Astrocyte of the cerebellum (primary cell): ENCODE results near the gene ETFA.

Experiments
- DNase-seq: peaks from one replicate; pipeline ENCODE4 v3.0.0-alpha.2; 2011; ENCODE audit warnings: low read depth
- H3K4me3 ChIP-seq: 2 replicates; pipeline ENCODE4 v1.5.1; 2011; ENCODE audit warnings: mild to moderate bottlenecking, low read depth, low read length, moderate library complexity
- in situ Hi-C: cut with HindIII; loops from 2 replicates; pipeline ENCODE4 v1.10.0; 2017; ENCODE audit warnings: low sequenced_read_pairs
- TF ChIP-seq, protein P1 (sequence below): IDR thresholded peaks from 2 replicates; pipeline ENCODE4 v1.5.1; 2012; ENCODE audit warnings: low read length, low read depth, moderate library complexity, mild to moderate bottlenecking; ENCODE audit errors: missing control alignments

ETFA gene

DNA sequence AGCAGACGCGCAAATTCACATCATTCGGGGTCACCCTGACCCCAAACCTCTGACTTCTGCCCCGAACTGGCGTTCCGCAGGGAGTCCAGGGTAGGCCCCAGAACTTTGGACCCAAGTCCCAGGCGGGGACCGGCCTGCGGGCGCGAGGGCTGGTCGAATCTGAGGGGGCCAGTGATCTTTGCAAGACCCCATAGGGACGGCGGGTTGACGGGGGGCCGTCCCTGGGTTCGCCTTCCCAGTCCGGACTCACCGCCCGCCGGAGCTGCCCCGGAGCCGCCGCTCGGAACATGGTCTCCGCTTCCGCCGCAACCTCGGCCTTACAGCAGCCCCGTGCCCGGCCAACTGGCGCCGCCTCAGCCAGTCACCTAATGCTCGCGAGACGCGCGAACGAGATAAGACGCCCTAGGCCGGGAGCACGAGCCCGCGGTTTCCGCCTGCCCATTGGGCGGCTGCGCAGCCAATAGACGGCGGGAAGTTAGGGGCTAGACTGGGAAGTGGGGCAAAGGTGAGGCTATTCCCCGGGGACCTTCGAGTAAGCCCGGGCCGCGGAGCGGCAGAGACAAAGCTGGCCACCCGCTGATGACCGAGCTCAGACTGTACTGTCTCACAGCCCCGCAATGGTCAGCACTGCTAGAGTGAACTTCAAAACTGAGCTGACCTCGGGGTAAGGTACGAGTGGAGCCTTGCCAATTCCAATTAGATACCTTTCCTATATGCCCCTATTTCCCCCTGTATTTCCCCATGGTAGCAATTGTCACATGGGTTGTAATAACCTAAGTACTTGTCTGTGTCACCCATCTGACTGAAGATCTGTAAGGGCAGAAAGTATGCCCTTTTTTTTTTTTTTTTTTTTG lies at the start of gene ETFA:
ETFA (minus strand) TSS at position 370 of the 854 bp plus-strand sequence; CDS start at position 289, 81 bp downstream.
- in situ Hi-C loops: no loop called here
- peak within 1 kb of the TSS; percentile 92 for H3K4me3 ChIP-seq

DNA sequence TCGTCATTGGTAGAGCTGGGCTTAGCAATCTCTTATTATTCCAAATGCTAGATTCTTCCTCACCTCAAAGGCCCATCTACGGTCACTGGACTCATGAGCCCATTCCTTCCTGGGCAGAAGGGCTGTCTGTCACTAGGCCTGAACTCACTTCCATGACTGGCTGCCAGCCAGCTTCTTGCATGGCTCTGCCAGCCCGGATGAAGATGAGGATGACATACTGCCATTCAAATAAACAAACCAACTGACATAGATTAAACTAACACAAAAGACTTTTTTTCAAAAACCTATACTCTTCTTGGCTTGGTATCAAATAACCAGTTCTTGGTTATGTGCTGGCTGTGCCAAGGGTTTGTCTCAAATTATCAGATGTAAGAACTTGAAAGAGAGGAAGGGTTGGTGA lies 49.1 kb upstream of the ETFA start:
- no peak overlapping the region for H3K4me3 ChIP-seq
- TF ChIP-seq, protein P1, sequence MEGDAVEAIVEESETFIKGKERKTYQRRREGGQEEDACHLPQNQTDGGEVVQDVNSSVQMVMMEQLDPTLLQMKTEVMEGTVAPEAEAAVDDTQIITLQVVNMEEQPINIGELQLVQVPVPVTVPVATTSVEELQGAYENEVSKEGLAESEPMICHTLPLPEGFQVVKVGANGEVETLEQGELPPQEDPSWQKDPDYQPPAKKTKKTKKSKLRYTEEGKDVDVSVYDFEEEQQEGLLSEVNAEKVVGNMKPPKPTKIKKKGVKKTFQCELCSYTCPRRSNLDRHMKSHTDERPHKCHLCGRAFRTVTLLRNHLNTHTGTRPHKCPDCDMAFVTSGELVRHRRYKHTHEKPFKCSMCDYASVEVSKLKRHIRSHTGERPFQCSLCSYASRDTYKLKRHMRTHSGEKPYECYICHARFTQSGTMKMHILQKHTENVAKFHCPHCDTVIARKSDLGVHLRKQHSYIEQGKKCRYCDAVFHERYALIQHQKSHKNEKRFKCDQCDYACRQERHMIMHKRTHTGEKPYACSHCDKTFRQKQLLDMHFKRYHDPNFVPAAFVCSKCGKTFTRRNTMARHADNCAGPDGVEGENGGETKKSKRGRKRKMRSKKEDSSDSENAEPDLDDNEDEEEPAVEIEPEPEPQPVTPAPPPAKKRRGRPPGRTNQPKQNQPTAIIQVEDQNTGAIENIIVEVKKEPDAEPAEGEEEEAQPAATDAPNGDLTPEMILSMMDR: no peak
- in situ Hi-C loops: no loop called here
- no peak for DNase-seq

More for the DNA sequence above, at the start of gene ETFA:
- TF ChIP-seq, protein P1: no peak
- DNase-seq: peak; percentile 82

DNA sequence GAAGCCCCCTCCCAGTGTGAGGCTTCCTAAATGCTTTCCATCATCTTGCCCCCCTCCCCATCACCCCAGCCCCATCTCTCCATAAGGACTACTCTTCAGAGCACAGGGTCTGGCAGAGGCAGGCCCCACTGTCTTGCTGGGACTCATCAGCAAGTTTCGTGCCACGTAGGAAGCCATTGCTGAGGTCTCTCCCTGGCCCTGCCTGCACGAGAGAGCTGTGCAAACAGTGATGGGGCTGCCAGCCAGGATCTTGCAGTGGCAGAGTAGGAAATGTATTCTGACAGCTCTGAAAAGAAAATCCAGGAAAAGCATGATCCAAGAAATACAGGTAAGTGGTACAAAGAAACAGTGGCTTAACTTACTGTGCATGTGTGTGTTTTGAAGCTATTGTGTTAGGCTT lies 47.9 kb upstream of the ETFA start:
- DNase-seq: no peak
- in situ Hi-C loops: no loop called here
- TF ChIP-seq, protein P1: no peak
- no peak overlapping the region for H3K4me3 ChIP-seq

DNA sequence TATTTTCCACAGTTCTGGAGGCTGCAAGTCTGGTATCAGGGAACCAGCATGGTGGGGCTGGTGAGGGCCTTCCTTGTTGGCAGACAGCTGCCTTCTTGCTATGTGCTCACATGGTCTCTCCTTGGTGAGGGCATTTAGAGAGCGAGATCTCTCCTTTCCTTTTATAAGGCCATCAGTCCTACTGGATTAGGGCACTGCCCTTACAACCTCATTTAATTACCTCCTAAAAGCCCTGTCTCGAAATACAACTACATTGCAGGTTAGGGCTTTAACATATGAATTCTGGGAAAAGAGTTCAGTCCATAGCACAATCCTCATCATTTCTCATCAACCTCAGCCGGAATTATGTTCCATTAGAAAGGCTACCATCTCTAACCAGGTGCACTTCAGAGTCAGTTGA lies 47.2 kb upstream of the ETFA start:
- no peak overlapping the region for H3K4me3 ChIP-seq
- TF ChIP-seq, protein P1: no peak
- in situ Hi-C loops: no loop called here
- DNase-seq: no peak

DNA sequence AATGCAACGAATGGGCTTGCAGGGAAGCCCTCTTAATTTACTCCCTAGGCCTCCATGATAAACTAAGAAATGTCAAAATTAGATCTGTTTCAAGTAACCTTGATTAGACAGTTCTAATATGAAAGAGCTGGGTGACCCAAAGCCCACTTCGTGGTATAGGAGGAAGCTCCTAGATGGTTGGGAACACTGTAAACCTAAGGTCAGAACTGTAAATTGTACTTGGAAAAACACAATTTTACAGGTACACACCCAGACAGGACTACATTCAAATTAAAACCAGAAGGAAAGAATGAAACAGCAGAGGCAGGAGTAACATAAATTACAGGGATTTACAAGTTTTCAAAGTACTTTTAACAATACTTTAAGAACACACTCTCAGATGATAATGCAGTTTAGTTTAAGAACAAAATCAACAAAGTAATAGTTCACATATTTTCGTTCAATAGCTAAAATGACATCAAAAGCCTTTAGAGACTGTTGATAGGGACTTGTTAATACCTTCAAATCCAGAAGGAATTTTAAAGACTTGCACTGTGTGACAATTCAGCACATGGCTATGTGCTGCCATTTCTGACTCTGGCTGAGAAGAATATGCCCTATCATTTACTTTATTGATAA lies 43.7 kb upstream of the ETFA start:
- DNase-seq: no peak
- no peak overlapping the region for H3K4me3 ChIP-seq
- TF ChIP-seq, protein P1: no peak
- in situ Hi-C loops: no loop called here

DNA sequence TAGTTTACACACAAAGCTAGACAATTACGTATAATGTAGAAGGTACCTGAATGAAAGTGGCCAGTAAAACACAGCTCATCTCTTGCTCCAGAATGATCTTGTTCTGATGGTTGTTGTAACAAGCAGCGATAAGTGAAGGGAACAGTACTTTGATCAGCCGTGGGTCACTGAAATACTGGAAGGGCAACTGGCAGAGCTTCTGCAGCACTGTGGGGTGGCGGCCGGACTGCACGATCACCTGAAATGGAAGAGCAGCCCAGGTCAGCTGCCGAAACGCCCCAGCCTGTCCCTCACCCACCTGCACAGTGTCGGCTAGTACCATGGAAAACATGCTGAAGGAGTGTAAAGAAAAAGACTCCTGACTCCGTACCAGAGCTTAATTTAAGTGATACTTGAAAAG lies 42.6 kb upstream of the ETFA start:
- TF ChIP-seq, protein P1: no peak
- no peak overlapping the region for H3K4me3 ChIP-seq
- in situ Hi-C loops: no loop called here
- no peak for DNase-seq
